Fibroblast of lung (primary cell): ENCODE data around the gene RHD. TPM values are rescaled to one million over a fixed set of nuclear protein-coding genes. Genes with fewer than 3 reads are reported as not detected.

Experiments used
- DNase-seq, 2 donors: peaks; one replicate each; pipeline versions ENCODE4 v3.0.0 to v3.0.0-alpha.2; 2010; ENCODE audit warnings: low read depth in 2 of 2
- H2AFZ ChIP-seq: 2 replicates; pipeline ENCODE4 v1.5.1; 2012; ENCODE audit warnings: low read length, control low read depth, inconsistent platforms
- H3K27ac ChIP-seq: 2 replicates; pipeline ENCODE4 v1.5.1; 2011; ENCODE audit warnings: low read length, control low read depth; ENCODE audit not compliant: insufficient read depth
- H3K27me3 ChIP-seq: 2 replicates; pipeline ENCODE4 v1.5.1; 2011; ENCODE audit warnings: mild to moderate bottlenecking, low read length; ENCODE audit not compliant: control insufficient read depth, insufficient read depth
- H3K36me3 ChIP-seq: 2 replicates; pipeline ENCODE4 v1.5.1; 2011; ENCODE audit warnings: low read length; ENCODE audit not compliant: control insufficient read depth, insufficient read depth
- H3K4me1 ChIP-seq: 2 replicates; pipeline ENCODE4 v1.5.1; 2011; ENCODE audit warnings: low read length; ENCODE audit not compliant: control insufficient read depth, insufficient read depth; ENCODE audit errors: extremely low read depth
- H3K4me2 ChIP-seq: 2 replicates; pipeline ENCODE4 v1.5.1; 2011; ENCODE audit warnings: low read length, control low read depth; ENCODE audit not compliant: insufficient read depth; ENCODE audit errors: extremely low read depth
- H3K4me3 ChIP-seq, 4 experiments: fragments of 200-600 bp in 1 of 4; sonication (generic) in 1 of 4; replicated peaks in 1 of 4; 2 replicates each; pipeline ENCODE4 v1.5.1; 2011 to 2016; ENCODE audit warnings: low read length in 4 of 4, low read depth in 3 of 4, mild to moderate bottlenecking in 3 of 4, control low read depth in 2 of 4, inconsistent platforms in 1 of 4, mixed read lengths in 1 of 4; ENCODE audit not compliant: insufficient read depth in 1 of 4; ENCODE audit errors: control extremely low read depth in 1 of 4
- H3K79me2 ChIP-seq: 2 replicates; pipeline ENCODE4 v1.5.1; 2012; ENCODE audit warnings: mild to moderate bottlenecking, low read length, inconsistent platforms; ENCODE audit not compliant: control insufficient read depth, insufficient read depth
- H3K9ac ChIP-seq: 2 replicates; pipeline ENCODE4 v1.5.1; 2011; ENCODE audit warnings: mild to moderate bottlenecking, low read length, control low read depth; ENCODE audit not compliant: insufficient read depth
- H3K9me3 ChIP-seq: 2 replicates; pipeline ENCODE4 v1.5.1; 2012; ENCODE audit warnings: low read depth, low read length; ENCODE audit not compliant: control insufficient read depth, insufficient read depth
- H4K20me1 ChIP-seq: 2 replicates; pipeline ENCODE4 v1.5.1; 2011; ENCODE audit warnings: low read length; ENCODE audit not compliant: control insufficient read depth, insufficient read depth; ENCODE audit errors: extremely low read depth
- CTCF ChIP-seq, 2 donors: IDR thresholded peaks in 1 of 2; conservative IDR thresholded peaks in 1 of 2; 1 replicate in 1 of 2; 2 replicates in 1 of 2; pipeline ENCODE4 v1.5.1; 2011 to 2012; ENCODE audit warnings: low read length in 2 of 2, control low read depth in 1 of 2, inconsistent platforms in 1 of 2, low read depth in 1 of 2, mild to moderate bottlenecking in 1 of 2
- EZH2 ChIP-seq: IDR thresholded peaks from 2 replicates; pipeline ENCODE4 v1.5.1; 2012; ENCODE audit warnings: low read length, control low read depth, mild to moderate bottlenecking; ENCODE audit errors: missing control alignments
- polyA plus RNA-seq, 2 donors: library from polyadenylated mRNA; depleted of rRNA in 1 of 2; stranded (reverse) in 1 of 2; unstranded in 1 of 2; fragments of >200 nt; gene quantifications; 2 replicates each; pipeline ENCODE4 v1.2.1, GENCODE V29; 2011 to 2012; ENCODE audit warnings: missing spikeins in 1 of 2
- total RNA-seq: library from RNA; depleted of rRNA; stranded (reverse); fragments of >200 nt; gene quantifications from 2 replicates; pipeline ENCODE4 v1.2.1, GENCODE V29; 2014

RHD gene
- total and polyA plus RNA-seq, 2 donors (not counting 1 experiment from before 2014, with no cell fraction given) = not detected

DNA sequence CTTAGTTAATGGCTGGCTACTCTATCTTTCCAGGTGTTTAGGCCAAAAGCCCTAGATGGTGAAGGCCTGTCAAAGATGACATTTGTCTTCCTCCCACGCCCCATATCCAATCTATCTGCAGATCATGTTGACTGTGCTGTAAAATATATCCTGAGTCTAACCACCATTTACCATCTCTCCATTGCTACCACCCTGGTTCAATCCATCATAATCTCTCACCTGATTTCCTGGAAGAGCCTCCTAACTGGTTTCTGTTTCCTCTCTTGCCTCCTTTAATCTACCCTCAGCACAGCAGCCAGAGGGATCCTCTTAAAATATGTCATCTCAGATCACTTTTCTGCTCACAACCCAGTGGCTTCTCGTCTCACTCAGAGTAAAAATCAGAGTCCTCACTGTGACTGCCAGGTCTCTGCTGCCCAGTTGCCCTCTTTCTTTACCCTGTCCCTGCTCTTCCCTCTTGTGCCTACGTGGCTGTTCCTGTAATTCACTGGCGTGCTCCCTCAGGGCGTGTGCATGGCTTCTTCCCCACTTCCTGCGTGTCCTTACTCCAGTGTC, 83.6 kb downstream of the RHD start:
- H3K27me3 ChIP-seq = no peaks in the 10 kb centered on the region
- H3K79me2 ChIP-seq = no peaks in the 10 kb centered on the region
- H2AFZ ChIP-seq = no peak overlapping the region
- peaks cover 2% of the 10 kb centered on the region for H3K36me3 ChIP-seq
- no peaks in the 10 kb centered on the region for H4K20me1 ChIP-seq
- TF ChIP-seq EZH2 (no peak), CTCF (conservative IDR thresholded peaks at IDR 0.05 in 1 of 2, IDR thresholded peaks at IDR 0.05 in 1 of 2; ENCODE audit: low read depth in 1 of 2, low read length in 2 of 2) (no peak)
- no peak overlapping the region for H3K9ac ChIP-seq
- H3K4me2 ChIP-seq = no peak overlapping the region
- H3K27ac ChIP-seq = no peak overlapping the region
- H3K4me3 ChIP-seq = no peak overlapping the region
- no peak for DNase-seq
- H3K9me3 ChIP-seq = no peaks in the 10 kb centered on the region
- peaks cover 7% of the 10 kb centered on the region for H3K4me1 ChIP-seq

GRCh38 chr1:25356441-25356840, 84.1 kb downstream of the RHD start:
- no peak overlapping the region for H2AFZ ChIP-seq
- no peak overlapping the region for H3K27ac ChIP-seq
- TF ChIP-seq CTCF (conservative IDR thresholded peaks at IDR 0.05 in 1 of 2, IDR thresholded peaks at IDR 0.05 in 1 of 2; ENCODE audit: low read depth in 1 of 2, low read length in 2 of 2) (no peak), EZH2 (no peak)
- H3K27me3 ChIP-seq = no peaks in the 10 kb centered on the region
- H3K36me3 ChIP-seq = peaks cover 3% of the 10 kb centered on the region
- no peaks in the 10 kb centered on the region for H3K9me3 ChIP-seq
- H3K79me2 ChIP-seq = no peaks in the 10 kb centered on the region
- H3K9ac ChIP-seq = no peak overlapping the region
- no peak overlapping the region for H3K4me3 ChIP-seq
- H3K4me1 ChIP-seq = peaks cover 11% of the 10 kb centered on the region
- no peaks in the 10 kb centered on the region for H4K20me1 ChIP-seq
- no peak for DNase-seq
- H3K4me2 ChIP-seq = no peak overlapping the region

DNA sequence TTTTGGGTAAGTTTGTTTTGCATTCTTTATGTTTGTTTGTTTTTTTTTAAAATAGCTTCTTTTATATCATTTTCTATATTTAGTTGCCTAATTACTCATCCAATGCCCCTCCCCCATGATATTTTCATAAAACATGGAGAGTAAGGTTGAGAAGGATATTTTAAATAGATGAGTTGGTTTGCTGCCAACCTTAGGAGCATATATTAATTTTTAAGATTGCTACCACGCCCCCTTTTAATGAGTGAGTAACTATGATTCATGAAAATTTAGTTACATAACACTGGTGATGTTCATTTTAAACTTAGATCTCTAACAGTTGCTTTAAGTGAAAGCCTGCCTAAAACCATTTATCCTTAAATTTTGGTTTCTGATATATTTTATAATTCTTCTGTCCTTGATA, 84.5 kb downstream of the RHD start:
- H2AFZ ChIP-seq = no peak overlapping the region
- no peak overlapping the region for H3K9ac ChIP-seq
- H3K4me1 ChIP-seq = peaks cover 16% of the 10 kb centered on the region
- no peaks in the 10 kb centered on the region for H3K27me3 ChIP-seq
- no peak overlapping the region for H3K4me3 ChIP-seq
- no peak overlapping the region for H3K27ac ChIP-seq
- no peaks in the 10 kb centered on the region for H3K9me3 ChIP-seq
- peaks cover 5% of the 10 kb centered on the region for H3K36me3 ChIP-seq
- H4K20me1 ChIP-seq = no peaks in the 10 kb centered on the region
- no peaks in the 10 kb centered on the region for H3K79me2 ChIP-seq
- H3K4me2 ChIP-seq = no peak overlapping the region
- peak; percentile 12 to 47 for DNase-seq
- TF ChIP-seq EZH2 (no peak), CTCF (conservative IDR thresholded peaks at IDR 0.05 in 1 of 2, IDR thresholded peaks at IDR 0.05 in 1 of 2; ENCODE audit: low read depth in 1 of 2, low read length in 2 of 2) (no peak)
